GM18861 (cell line): Measurements from ENCODE around the gene UGT1A10.
"Not testable (repeated sequence)": the region's sequence is repeated elsewhere in the genome, so short reads cannot be mapped to it uniquely, and the experiment has no call there.

ENCODE experiments used
- ATAC-seq: cut with Tn5 transposase; IDR thresholded peaks from one replicate; pipeline ENCODE4 v1.9.1; 2021; ENCODE audit not compliant: unreplicated experiment

Gene UGT1A10

DNA sequence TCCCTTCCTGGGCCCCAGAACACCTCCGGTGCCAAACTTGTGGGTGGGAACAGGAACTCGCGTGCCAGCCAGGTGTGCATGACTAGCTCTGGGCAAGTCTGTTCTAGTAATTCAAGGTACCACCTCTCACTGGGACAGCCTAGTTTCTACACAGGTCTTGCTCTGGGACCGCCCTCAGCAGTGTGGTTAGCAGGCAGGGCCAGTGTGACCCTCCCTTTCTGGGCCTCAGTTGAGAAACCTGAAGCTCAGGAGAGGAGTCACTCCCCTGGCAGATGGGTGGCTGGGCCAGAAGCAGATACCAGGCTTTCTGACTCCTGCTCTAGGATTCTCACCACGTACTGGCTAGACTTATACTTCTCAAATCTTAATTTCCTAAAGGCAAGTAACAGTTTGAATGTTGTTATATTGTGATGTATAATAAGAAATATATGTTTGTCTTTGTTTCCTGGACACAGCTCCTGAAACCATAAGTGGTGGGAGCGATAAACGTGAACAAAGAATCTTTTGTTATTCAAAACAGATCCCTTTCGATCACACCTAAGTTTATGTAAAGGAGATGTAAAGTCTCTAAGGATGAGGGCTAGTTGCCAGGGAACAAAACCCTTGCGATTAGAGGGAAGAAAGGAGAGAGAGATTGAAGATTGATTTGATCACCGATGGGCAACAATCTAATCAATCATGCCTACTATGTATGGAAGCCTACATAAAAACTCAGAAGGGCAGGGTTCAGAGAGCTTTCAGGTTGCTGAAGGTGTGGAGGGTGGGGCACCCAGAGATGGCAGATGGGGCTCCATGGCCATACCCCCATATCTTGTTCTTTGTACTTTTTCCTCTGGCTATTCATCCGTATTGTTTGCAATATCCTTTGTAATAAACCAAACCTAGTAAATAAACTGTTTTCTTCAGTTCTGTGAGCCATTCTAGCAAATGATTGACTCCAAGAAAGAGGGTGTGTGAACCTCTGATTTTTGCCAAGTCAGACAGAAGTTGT lies 55.5 kb downstream of the UGT1A10 start:
- no peak for ATAC-seq

DNA sequence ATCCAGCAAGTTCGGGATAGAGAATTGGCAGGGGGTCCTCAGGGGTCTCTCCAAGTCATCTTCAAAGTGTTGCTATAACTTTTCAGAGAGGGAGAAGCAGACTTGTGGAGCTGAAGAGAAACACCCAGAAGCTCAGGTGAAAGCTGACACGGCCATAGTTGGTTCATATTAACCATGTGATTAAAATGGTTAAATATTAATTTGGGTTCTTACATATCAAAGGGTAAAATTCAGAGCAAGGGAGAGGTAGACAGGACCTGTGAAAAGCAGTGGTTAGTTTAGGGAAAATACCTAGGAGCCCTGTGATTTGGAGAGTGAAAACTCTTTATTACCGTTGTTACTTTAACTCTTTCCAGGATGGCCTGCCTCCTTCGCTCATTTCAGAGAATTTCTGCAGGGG lies 56.4 kb downstream of the UGT1A10 start, which contains the start of gene UGT1A6:
UGT1A6 (plus strand) TSS at position 243 of the 400 bp plus-strand sequence; CDS start at position 358, 115 bp downstream.
- no peak for ATAC-seq

- no peak for ATAC-seq
These were observed 57.7 kb downstream of the UGT1A10 start for GRCh38 chr2:233693963-233694362.

DNA sequence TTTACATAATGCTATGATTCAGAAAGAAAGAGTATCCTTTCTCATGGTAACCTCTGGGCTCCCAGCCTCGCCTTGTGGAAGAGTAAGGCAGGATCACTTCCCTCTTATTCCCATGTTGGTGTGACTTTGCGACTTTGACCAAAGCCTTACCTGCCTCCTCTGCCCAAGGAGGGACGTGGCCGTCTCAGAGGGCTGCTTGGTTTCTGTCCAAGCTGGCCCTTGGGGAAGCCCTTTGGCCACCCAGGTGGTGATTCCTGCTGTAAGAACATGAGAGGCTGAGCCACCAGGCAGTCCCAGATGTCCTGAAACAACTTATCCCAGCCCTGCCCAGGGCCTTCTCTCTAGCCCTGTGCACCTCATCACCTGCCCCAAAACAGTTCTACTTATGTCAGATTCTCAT lies 62.5 kb downstream of the UGT1A10 start:
- no peak for ATAC-seq

DNA sequence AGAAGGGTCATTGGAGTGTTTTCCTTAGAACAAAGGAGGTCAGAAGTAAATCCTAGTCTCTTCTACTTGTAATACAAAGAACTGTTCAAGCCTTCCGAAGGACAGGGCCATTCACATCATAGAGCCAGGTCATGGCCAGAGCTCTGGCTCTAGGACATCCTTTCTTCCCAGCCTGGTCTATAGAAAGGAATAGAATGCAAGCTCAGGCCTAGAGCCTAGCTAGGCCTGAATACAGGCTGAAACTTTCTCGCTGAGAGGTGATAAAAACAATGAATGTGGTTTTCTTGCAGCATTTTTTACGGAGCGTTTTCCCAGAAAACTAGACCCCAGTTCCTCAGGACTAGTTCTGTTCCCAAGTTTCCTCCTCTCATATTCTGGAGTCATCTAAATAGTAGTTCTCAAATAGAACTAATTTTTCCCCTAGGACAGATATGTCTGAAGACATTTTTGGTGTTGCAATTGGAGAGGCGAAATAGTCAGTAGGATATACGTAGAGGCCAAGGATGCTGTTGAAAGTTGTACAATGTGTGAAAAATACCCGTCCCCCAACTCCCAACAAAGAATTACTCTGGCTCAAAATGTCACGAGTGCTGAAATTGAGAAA lies 63.3 kb downstream of the UGT1A10 start:
- ATAC-seq, result no peak

DNA sequence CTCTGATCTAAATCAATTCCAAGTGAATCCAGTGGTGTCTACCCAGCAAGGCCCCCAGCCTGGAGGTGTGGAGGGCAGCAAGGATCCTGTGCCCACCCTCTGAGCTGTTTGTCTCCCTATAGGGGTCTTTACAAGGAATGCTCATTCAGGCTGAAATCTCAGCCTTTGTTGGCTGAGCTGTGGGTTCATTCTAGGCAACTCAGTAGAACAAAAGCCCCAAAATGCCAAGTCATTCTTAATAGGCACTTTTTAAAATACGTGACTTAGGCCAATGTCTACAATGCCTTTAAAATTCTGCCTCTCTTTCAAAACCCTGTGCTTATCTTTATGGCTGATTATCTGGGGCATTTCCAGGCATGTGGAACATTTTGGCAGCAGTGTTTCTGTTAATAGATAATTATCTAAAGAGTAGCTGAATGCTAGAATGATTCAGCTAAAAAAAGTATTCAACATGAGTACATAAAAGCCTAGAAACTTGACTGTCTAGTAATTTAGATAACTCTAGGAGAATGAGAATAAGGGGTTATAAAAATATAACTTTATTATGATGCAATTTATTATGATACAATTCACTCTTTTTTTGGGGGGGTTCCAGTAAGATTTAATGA lies 63.9 kb downstream of the UGT1A10 start:
- no peak for ATAC-seq

DNA sequence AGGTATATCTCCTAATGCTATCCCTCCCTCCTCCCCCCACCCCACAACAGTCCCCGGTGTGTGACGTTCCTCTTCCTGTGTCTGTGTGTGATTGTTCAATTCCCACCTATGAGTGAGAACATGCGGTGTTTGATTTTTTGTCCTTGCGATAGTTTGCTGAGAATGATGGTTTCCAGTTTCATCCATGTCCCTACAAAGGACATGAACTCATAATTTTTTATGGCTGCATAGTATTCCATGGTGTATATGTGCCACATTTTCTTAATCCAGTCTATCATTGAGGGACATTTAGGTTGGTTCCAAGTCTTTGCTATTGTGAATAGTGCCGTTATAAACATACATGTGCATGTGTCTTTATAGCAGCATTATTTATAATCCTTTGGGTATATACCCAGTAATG lies 64.6 kb downstream of the UGT1A10 start:
- ATAC-seq, result not testable (repeated sequence)

GRCh38 chr2:233702238-233702637 lies 66.0 kb downstream of the UGT1A10 start:
- no peak for ATAC-seq

DNA sequence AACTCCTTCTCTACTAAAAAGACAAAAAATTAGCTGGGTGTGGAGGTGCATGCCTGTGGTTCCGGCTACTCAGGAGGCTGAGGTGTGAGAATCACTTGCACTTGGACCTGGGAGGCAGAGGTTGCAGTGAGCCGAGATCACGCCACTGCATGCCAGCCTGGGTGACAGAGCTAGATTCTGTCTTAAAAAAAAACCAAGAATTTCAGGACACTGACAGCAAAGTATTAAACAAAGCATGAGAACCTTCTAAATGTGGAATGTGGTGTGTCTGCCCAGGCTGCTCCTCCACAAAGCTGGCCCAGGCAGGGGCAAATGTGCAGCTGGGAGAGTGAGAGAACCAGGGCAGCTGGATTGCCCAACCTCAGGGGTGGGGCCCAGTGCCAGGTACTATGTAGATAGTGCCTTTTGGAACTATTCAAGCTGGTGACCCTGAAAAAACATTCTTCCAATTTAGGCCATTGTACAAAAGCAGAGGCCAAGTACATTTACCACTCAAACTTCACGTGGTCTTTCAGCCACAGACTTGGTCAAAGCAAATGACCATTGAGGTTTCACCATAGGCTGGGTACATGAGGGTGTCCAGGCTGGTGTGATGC lies 69.8 kb downstream of the UGT1A10 start:
- ATAC-seq, result no peak

GRCh38 chr2:233706720-233707119 lies 70.5 kb downstream of the UGT1A10 start:
- ATAC-seq, result no peak

- ATAC-seq, result no peak
These were observed 71.8 kb downstream of the UGT1A10 start for GRCh38 chr2:233707940-233708644.

GRCh38 chr2:233708942-233709341 lies 72.7 kb downstream of the UGT1A10 start:
- no peak for ATAC-seq

DNA sequence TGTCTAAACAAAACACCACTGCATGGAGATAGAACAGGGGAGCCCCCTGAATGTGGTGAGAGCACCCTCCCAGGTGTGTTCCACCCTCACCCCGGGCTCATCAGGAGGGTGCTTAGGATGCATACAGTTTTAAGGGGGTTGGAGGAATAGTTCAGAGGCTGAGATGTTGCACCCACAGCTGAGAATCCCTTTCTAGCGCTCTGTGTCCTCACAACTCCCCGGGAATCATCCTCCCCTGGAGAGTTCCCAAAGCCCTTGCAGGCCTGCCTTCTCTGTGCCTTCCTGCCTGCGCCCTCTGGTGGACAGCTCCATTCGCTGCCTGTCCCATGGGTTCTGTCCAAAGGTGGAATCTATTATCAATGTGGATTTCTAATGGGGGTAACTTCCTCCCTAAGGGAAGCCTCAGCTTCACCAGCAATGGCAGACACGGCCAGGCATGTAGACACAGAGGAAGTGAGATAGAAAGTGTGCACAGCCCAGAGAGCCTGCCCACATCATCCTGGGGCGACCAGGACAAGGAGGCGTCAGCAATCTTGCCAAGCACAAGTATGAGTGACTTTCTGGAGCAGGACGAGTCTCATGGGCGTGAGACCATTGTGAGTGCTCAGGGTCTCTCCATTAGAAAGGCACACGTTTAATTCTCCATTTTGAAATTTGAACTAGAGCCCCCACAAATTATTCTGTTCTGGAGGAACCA lies 75.2 kb downstream of the UGT1A10 start:
- ATAC-seq, result no peak

- ATAC-seq, result no peak
These were observed 76.5 kb downstream of the UGT1A10 start, which contains the start of gene UGT1A5 for GRCh38 chr2:233712611-233713261. Gene UGT1A5, plus strand, starts transcription at chr2:233712907. Its CDS starts 85 bp downstream, at chr2:233712992.

DNA sequence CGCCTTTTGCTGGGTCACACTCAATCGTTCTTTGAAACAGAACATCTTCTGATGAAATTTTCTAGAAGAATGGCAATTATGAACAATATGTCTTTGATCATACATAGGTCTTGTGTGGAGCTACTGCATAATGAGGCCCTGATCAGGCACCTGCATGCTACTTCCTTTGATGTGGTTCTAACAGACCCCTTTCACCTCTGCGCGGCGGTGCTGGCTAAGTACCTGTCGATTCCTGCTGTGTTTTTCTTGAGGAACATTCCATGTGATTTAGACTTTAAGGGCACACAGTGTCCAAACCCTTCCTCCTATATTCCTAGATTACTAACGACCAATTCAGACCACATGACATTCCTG lies 77.0 kb downstream of the UGT1A10 start:
- no peak for ATAC-seq

DNA sequence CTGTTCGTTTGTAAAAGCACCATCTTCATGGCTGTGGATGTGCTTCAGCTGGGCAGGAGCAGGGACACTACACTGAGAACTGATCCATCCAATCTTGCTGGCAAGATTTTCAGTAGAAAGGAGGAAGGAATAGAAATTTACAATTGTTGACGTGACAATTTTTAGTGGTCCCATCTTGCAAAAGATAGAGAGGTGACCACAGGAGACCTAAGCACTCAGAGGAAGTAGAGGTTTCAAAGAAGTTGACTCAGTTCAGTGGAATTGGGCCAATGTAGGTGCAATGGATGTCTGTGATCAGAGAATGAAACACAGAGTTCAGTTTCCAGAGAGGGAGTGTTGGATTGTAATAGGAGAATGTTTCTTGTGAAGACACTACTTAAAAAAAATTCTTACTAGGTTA lies 77.9 kb downstream of the UGT1A10 start:
- ATAC-seq, result no peak

DNA sequence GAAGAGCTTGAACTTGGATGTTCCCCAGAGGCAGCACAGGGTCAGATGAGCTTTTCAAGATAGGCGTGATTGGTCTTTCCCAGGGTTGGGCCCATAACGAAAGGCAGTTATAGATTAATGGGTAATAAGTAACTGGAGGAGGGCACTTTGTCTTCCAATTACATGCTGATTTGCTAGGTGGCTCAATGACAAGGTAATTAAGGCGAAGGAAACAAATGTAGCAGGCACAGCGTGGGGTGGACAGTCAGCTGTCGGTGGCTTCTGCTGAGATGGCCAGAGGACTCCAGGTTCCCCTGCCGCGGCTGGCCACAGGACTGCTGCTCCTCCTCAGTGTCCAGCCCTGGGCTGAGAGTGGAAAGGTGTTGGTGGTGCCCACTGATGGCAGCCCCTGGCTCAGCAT lies 82.3 kb downstream of the UGT1A10 start, which contains the start of gene UGT1A4:
UGT1A4 (plus strand) TSS at position 185 of the 400 bp plus-strand sequence; CDS start at position 270, 85 bp downstream.
- ATAC-seq, result no peak

DNA sequence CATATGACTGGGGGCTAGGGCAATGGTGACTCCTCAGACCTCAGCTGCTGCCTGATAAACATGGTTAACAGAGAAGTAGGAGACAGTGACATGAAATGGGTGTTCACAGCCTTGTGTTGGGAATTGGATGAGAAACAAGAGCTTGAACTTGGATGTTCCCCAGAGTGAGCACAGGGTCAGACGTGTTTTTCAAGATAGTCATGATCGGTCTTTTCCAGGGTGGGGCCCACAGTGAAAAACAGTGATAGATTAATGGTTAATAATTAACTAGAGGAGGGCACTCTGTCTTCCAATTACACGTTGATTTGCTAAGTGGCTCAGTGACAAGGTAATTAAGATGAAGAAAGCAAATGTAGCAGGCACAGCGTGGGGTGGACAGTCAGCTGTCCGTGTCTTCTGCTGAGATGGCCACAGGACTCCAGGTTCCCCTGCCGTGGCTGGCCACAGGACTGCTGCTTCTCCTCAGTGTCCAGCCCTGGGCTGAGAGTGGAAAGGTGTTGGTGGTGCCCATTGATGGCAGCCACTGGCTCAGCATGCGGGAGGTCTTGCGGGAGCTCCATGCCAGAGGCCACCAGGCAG lies 92.6 kb downstream of the UGT1A10 start, which contains the start of gene UGT1A3:
UGT1A3 (plus strand) TSS at position 320 of the 579 bp plus-strand sequence; CDS start at position 405, 85 bp downstream.
- no peak for ATAC-seq
